GM12801 (cell line): ENCODE measurements around the gene ENTPD6.

Experiments used
- CTCF ChIP-seq: IDR thresholded peaks from one replicate; pipeline ENCODE4 v1.5.1; 2011; ENCODE audit warnings: control low read depth; ENCODE audit not compliant: insufficient read length; ENCODE audit errors: extremely low read depth

ENTPD6 gene

GRCh38 chr20:25242231-25242630 is 46.7 kb downstream of the ENTPD6 start:
- TF ChIP-seq CTCF: no peak

GRCh38 chr20:25243416-25243979 is 48.0 kb downstream of the ENTPD6 start:
- TF ChIP-seq CTCF: no peak

GRCh38 chr20:25244976-25245375 is 49.5 kb downstream of the ENTPD6 start:
- TF ChIP-seq CTCF: no peak

- no peak for TF ChIP-seq CTCF
These were observed 49.9 kb downstream of the ENTPD6 start for GRCh38 chr20:25245461-25245860.

- TF ChIP-seq CTCF: no peak
These were observed 50.9 kb downstream of the ENTPD6 start for GRCh38 chr20:25246182-25246999.

GRCh38 chr20:25247000-25247517 is 51.5 kb downstream of the ENTPD6 start:
- no peak for TF ChIP-seq CTCF

GRCh38 chr20:25247518-25247955 is 52.0 kb downstream of the ENTPD6 start:
- no peak for TF ChIP-seq CTCF
